ENCODE results near the gene POLDIP2. TPM values are rescaled to one million over a fixed set of nuclear protein-coding genes. Genes with fewer than 3 reads are reported as not detected.

The POLDIP2 gene
- total RNA-seq, 1 donor from 2014 or later = 79.3 TPM

- no peak for TF ChIP-seq CTCF (conservative IDR thresholded peaks at IDR 0.05)
- DNase-seq (ENCODE audit: extremely low spot score, unreplicated experiment) = no peak
- H3K4me1 Mint-ChIP-seq (ENCODE audit: unreplicated experiment) = no peaks in the 10 kb centered on the region
- no peaks in the 10 kb centered on the region for H3K9me3 Mint-ChIP-seq
- no peaks in the 10 kb centered on the region for H3K27me3 Mint-ChIP-seq
- no peak overlapping the region for H3K27ac Mint-ChIP-seq
- no peak overlapping the region for H3K4me3 Mint-ChIP-seq
- peaks cover 5% of the 10 kb centered on the region for H3K36me3 Mint-ChIP-seq
Observed at GRCh38 chr17:28363776-28364650, 6.7 kb upstream of the POLDIP2 start.

GRCh38 chr17:28363186-28363585 lies 5.9 kb upstream of the POLDIP2 start:
- no peak overlapping the region for H3K27ac Mint-ChIP-seq

GRCh38 chr17:28357901-28358197 lies 522 bp upstream of the POLDIP2 start:
- DNase-seq (ENCODE audit: extremely low spot score, unreplicated experiment) = no peak
- Mint-ChIP-seq H3K36me3 (peaks cover 5% of the 10 kb centered on the region), H3K4me1 (ENCODE audit: unreplicated experiment) (peaks cover 17% of the 10 kb centered on the region), H3K4me3 (peak overlapping the region; percentile 96), H3K27ac (peak overlapping the region; percentile 92), H3K27me3 (no peaks in the 10 kb centered on the region), H3K9me3 (no peaks in the 10 kb centered on the region)
- TF ChIP-seq CTCF (conservative IDR thresholded peaks at IDR 0.05) = no peak

More at GRCh38 chr17:28363186-28363585, 5.9 kb upstream of the POLDIP2 start:
- Mint-ChIP-seq H3K9me3 (no peaks in the 10 kb centered on the region), H3K4me3 (no peak overlapping the region), H3K4me1 (ENCODE audit: unreplicated experiment) (peaks cover 4% of the 10 kb centered on the region), H3K27me3 (no peaks in the 10 kb centered on the region), H3K36me3 (peaks cover 5% of the 10 kb centered on the region)
- no peak for TF ChIP-seq CTCF (conservative IDR thresholded peaks at IDR 0.05)
- no peak for DNase-seq (ENCODE audit: extremely low spot score, unreplicated experiment)

- no peaks in the 10 kb centered on the region for H3K9me3 Mint-ChIP-seq
- peaks cover 6% of the 10 kb centered on the region for H3K36me3 Mint-ChIP-seq
- TF ChIP-seq CTCF (conservative IDR thresholded peaks at IDR 0.05) = no peak
- H3K27ac Mint-ChIP-seq = no peak overlapping the region
- DNase-seq (ENCODE audit: extremely low spot score, unreplicated experiment) = no peak
- H3K27me3 Mint-ChIP-seq = no peaks in the 10 kb centered on the region
- no peak overlapping the region for H3K4me3 Mint-ChIP-seq
- no peaks in the 10 kb centered on the region for H3K4me1 Mint-ChIP-seq (ENCODE audit: unreplicated experiment)
Observed at GRCh38 chr17:28350271-28350670, 7.1 kb downstream of the POLDIP2 start.

- H3K4me1 Mint-ChIP-seq (ENCODE audit: unreplicated experiment) = no peaks in the 10 kb centered on the region
- no peak for TF ChIP-seq CTCF (conservative IDR thresholded peaks at IDR 0.05)
- no peak for DNase-seq (ENCODE audit: extremely low spot score, unreplicated experiment)
- peaks cover 6% of the 10 kb centered on the region for H3K36me3 Mint-ChIP-seq
- no peak overlapping the region for H3K27ac Mint-ChIP-seq
- no peaks in the 10 kb centered on the region for H3K9me3 Mint-ChIP-seq
- H3K4me3 Mint-ChIP-seq = no peak overlapping the region
- H3K27me3 Mint-ChIP-seq = no peaks in the 10 kb centered on the region
Observed at GRCh38 chr17:28348979-28349378, 8.3 kb downstream of the POLDIP2 start.
